A673 (cell line): Measurements from ENCODE around the gene FOXC2. TPM values are rescaled to one million over a fixed set of nuclear protein-coding genes. Genes with fewer than 3 reads are reported as not detected.

Experiments
- BruUV-seq: library from RNA; stranded (reverse); fragments of 400-500 nt; replicated peaks from 2 replicates; lab custom pipeline; 2021; lab: Mats Ljungman, UMichigan
- CTCF ChIA-PET: fragments of 300-600 bp; sonication (Branson Sonifier 250); formaldehyde crosslinking; loops from one replicate; lab custom pipeline; 2022; ENCODE audit warnings: antibody characterized with exemption; lab: Charles Lee
- POLR2A ChIA-PET: fragments of 300-600 bp; sonication (Branson Sonifier 250); formaldehyde crosslinking; loops from one replicate; lab custom pipeline; 2022; ENCODE audit warnings: antibody characterized with exemption; ENCODE audit not compliant: low non-redundant PET; lab: Charles Lee
- DNase-seq: peaks from one replicate; pipeline ENCODE4 v3.0.0-alpha.2; 2015; ENCODE audit warnings: low spot score
- H3K27ac ChIP-seq: fragments of 200-600 bp; sonication (generic); 2 replicates; pipeline ENCODE4 v1.5.1; 2016; ENCODE audit warnings: mixed run types, low read depth, mild to moderate bottlenecking, mixed read lengths, antibody characterized with exemption, low read length; ENCODE audit not compliant: poor library complexity, severe bottlenecking
- H3K27me3 ChIP-seq: fragments of 200-600 bp; sonication (generic); replicated peaks from 2 replicates; pipeline ENCODE4 v1.6.1; 2017; ENCODE audit warnings: mixed run types, low read depth, mild to moderate bottlenecking, mixed read lengths, antibody characterized with exemption, low read length; ENCODE audit not compliant: insufficient read depth, poor library complexity
- H3K36me3 ChIP-seq: fragments of 200-600 bp; sonication (generic); 2 replicates; pipeline ENCODE4 v1.6.1; 2016; ENCODE audit warnings: mixed run types, mild to moderate bottlenecking, mixed read lengths, antibody characterized with exemption, low read length; ENCODE audit not compliant: insufficient read depth, poor library complexity, severe bottlenecking
- H3K4me1 ChIP-seq: fragments of 200-600 bp; sonication (generic); 2 replicates; pipeline ENCODE4 v1.6.1; 2017; ENCODE audit warnings: mixed run types, mild to moderate bottlenecking, mixed read lengths, antibody characterized with exemption, low read length; ENCODE audit not compliant: insufficient read depth, poor library complexity, severe bottlenecking
- H3K4me3 ChIP-seq: fragments of 200-600 bp; sonication (generic); 2 replicates; pipeline ENCODE4 v1.5.1; 2016; ENCODE audit warnings: low read depth, mixed run types, mild to moderate bottlenecking, mixed read lengths, low read length; ENCODE audit not compliant: poor library complexity, severe bottlenecking
- H3K9me3 ChIP-seq: fragments of 200-600 bp; sonication (generic); 2 replicates; pipeline ENCODE4 v1.6.1; 2016; ENCODE audit warnings: mixed run types, low read depth, mild to moderate bottlenecking, mixed read lengths, antibody characterized with exemption, low read length; ENCODE audit not compliant: poor library complexity, severe bottlenecking
- CTCF ChIP-seq: fragments of 300-800, 200-600 bp; sonication (generic); conservative IDR thresholded peaks from 2 replicates; pipeline ENCODE4 v1.5.1; 2017; ENCODE audit warnings: low read depth, mild to moderate bottlenecking, antibody characterized with exemption, low read length, moderate library complexity, mixed read lengths
- EZH2 ChIP-seq: fragments of 200-600 bp; sonication (generic); IDR thresholded peaks from 2 replicates; pipeline ENCODE4 v1.6.1; 2017; ENCODE audit warnings: borderline replicate concordance, low read depth, mild to moderate bottlenecking, mixed read lengths, antibody characterized with exemption, low read length; ENCODE audit not compliant: poor library complexity, severe bottlenecking
- intact Hi-C: fragments of 100-400 bp; cut with micrococcal nuclease; formaldehyde crosslinking; loops from one replicate; pipeline ENCODE4 v1.10.0; 2022; ENCODE audit not compliant: unreplicated experiment
- total RNA-seq: library from RNA; stranded (reverse); gene quantifications from 2 replicates; pipeline ENCODE4 v1.2.3, GENCODE V29; 2021

Gene FOXC2
- total RNA-seq, 1 experiment from 2014 or later, result 0.34 TPM

GRCh38 chr16:86521236-86522197 lies 45.1 kb upstream of the FOXC2 start:
- Histone ChIP-seq H3K27me3 (peaks cover 97% of the 10 kb centered on the region), H3K9me3 (no peaks in the 10 kb centered on the region), H3K27ac (no peak overlapping the region), H3K36me3 (no peaks in the 10 kb centered on the region), H3K4me3 (no peak overlapping the region), H3K4me1 (no peaks in the 10 kb centered on the region)
- TF ChIP-seq EZH2 (no peak), CTCF (no peak)
- POLR2A ChIA-PET, result no interaction called here
- intact Hi-C loops, result no loop called here
- CTCF ChIA-PET, result no interaction called here
- no TSS peak for BruUV-seq
- no peak for DNase-seq

- Histone ChIP-seq H3K27ac (no peak overlapping the region), H3K9me3 (no peaks in the 10 kb centered on the region), H3K36me3 (no peaks in the 10 kb centered on the region), H3K4me1 (no peaks in the 10 kb centered on the region), H3K4me3 (no peak overlapping the region), H3K27me3 (peaks cover 89% of the 10 kb centered on the region)
- no TSS peak for BruUV-seq
- TF ChIP-seq CTCF, result no peak
- TF ChIP-seq EZH2, result no peak
- DNase-seq, result no peak
- ChIA-PET CTCF (no interaction called here), POLR2A (no interaction called here)
- intact Hi-C loops, result no loop called here
These were observed 44.0 kb upstream of the FOXC2 start for GRCh38 chr16:86522634-86523033.

- Histone ChIP-seq H3K36me3 (no peaks in the 10 kb centered on the region), H3K27me3 (peaks cover 82% of the 10 kb centered on the region), H3K27ac (no peak overlapping the region), H3K4me3 (no peak overlapping the region), H3K9me3 (no peaks in the 10 kb centered on the region), H3K4me1 (no peaks in the 10 kb centered on the region)
- no TSS peak for BruUV-seq
- no peak for DNase-seq
- intact Hi-C loops, result no loop called here
- TF ChIP-seq EZH2, result no peak
- no peak for TF ChIP-seq CTCF
- ChIA-PET CTCF (no interaction called here), POLR2A (no interaction called here)
These were observed 43.4 kb upstream of the FOXC2 start for GRCh38 chr16:86523166-86523740.
